Lower leg skin (tissue), 4 donors: Measurements from ENCODE around the gene SHROOM1. TPM values are rescaled to one million over a fixed set of nuclear protein-coding genes. Genes with fewer than 3 reads are reported as not detected.
"Not testable (repeated sequence)": the region's sequence is repeated elsewhere in the genome, so short reads cannot be mapped to it uniquely, and the experiment has no call there.

Experiments
- DNase-seq, 2 donors: peaks; one replicate each; pipeline ENCODE4 v3.0.0-alpha.2; 2019; ENCODE audit warnings: low spot score in 2 of 2
- H3K4me3 ChIP-seq: fragments of 200-600 bp; sonication (generic); 2 replicates; pipeline ENCODE4 v1.5.1; 2017; ENCODE audit warnings: mild to moderate bottlenecking, low read depth; ENCODE audit not compliant: poor library complexity, severe bottlenecking
- POLR2A ChIP-seq, 2 donors: fragments of 450-650 bp; IDR thresholded peaks; one replicate each; pipeline ENCODE4 v1.6.1; 2016 to 2017; ENCODE audit warnings: antibody characterized with exemption in 2 of 2, mild to moderate bottlenecking in 1 of 2, moderate library complexity in 1 of 2
- WGBS, 2 donors: methylation state at CpG; one replicate each; pipeline ENCODE4 v1.1.5; 2018; 5-methylcytosine and 5-hydroxymethylcytosine counted together
- intact Hi-C: fragments of 100-400 bp; cut with DNase I; formaldehyde crosslinking; loops from one replicate; pipeline ENCODE4 v1.15.0; 2023; ENCODE audit warnings: low total_unique reads
- total RNA-seq, 4 donors: library from RNA; depleted of rRNA; stranded (reverse); fragments of >200 nt; gene quantifications; one replicate each; pipeline ENCODE4 v1.1.0, GENCODE V29; 2016
- TF ChIP-seq, protein P1 (sequence below), 3 donors: fragments of 450-650 bp; IDR thresholded peaks; one replicate each; pipeline ENCODE4 v1.5.1; 2016; ENCODE audit warnings: antibody characterized with exemption in 3 of 3, mild to moderate bottlenecking in 3 of 3, moderate library complexity in 2 of 3

SHROOM1 gene
- total RNA-seq, 4 donors from 2014 or later, result 1.2 to 3.8 (median 2.2) TPM

DNA sequence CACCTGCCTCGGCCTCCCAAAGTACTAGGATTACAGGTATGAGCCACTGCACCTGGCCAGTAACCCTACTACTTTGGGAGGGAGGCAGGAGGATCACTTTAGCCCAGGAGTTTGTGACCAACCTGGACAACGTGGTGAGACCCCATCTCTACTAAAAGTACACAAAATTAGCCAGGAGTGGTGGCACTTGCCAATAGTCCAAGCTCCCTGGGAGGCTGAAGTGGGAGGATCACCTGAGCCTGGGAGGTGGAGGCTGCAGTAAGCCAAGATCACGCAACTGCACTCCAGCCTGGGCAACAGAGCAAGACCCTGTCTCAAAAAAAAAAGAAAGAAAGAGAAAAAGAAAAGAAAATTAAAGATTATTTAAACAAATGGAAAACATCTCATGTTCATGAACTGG lies 25.6 kb upstream of the SHROOM1 start:
- intact Hi-C loops, result no loop called here
- no peak for DNase-seq
- no peak overlapping the region for H3K4me3 ChIP-seq
- WGBS, 2 donors, result 93 to 95% methylated on average over 3 of the region's 3 CpGs
- no peak for TF ChIP-seq POLR2A (IDR thresholded peaks at IDR 0.05)
- TF ChIP-seq, protein P1, sequence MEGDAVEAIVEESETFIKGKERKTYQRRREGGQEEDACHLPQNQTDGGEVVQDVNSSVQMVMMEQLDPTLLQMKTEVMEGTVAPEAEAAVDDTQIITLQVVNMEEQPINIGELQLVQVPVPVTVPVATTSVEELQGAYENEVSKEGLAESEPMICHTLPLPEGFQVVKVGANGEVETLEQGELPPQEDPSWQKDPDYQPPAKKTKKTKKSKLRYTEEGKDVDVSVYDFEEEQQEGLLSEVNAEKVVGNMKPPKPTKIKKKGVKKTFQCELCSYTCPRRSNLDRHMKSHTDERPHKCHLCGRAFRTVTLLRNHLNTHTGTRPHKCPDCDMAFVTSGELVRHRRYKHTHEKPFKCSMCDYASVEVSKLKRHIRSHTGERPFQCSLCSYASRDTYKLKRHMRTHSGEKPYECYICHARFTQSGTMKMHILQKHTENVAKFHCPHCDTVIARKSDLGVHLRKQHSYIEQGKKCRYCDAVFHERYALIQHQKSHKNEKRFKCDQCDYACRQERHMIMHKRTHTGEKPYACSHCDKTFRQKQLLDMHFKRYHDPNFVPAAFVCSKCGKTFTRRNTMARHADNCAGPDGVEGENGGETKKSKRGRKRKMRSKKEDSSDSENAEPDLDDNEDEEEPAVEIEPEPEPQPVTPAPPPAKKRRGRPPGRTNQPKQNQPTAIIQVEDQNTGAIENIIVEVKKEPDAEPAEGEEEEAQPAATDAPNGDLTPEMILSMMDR (IDR thresholded peaks at IDR 0.05), result no peak

DNA sequence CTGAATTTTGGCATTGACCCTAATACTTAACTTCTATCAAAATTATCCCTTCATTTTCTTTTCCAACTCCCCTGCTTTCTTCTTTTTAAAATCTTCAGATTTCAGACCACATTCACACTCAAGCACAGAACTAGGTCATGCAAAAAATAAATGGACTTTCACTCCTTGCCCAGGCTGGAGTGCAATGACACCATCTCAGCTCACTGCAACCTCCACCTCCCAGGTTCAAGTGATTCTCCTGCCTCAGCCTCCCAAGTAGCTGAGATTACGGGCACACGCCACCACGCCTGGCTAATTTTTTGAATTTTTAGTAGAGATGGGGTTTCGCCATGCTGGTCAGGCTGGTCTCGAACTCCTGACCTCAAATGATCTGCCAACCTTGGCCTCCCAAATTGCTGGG lies 24.5 kb upstream of the SHROOM1 start:
- H3K4me3 ChIP-seq, result not testable (repeated sequence)

DNA sequence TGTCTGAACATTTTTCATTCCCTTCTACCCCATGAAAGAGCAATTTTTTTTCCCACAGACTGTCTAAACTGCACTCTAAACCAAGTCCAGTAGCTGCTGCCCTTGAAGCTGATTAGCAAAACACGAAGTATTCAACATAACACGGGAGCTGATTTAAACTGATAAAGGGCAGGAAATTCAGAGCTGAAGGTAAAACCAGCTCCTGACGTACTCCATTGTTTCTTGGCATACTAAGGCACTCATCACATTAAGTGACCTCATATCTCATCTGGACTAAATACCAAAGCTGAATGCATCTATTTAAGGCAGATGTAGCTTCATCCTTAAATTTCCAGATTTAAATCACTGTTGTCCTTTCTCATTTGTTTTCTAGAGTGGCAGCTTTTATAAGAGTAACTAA lies 23.9 kb upstream of the SHROOM1 start:
- 30 to 45% methylated on average over 3 of the region's 3 CpGs for WGBS, 2 donors
- H3K4me3 ChIP-seq, result no peak overlapping the region
- intact Hi-C loops, result no loop called here
- no peak for TF ChIP-seq POLR2A (IDR thresholded peaks at IDR 0.05)
- TF ChIP-seq, protein P1 (IDR thresholded peaks at IDR 0.05), result no peak
- no peak for DNase-seq

More for the DNA sequence above, 24.5 kb upstream of the SHROOM1 start:
- WGBS, 2 donors, result 93 to 96% methylated on average over 5 of the region's 5 CpGs
- DNase-seq, intact Hi-C loops: not testable (repeated sequence)

DNA sequence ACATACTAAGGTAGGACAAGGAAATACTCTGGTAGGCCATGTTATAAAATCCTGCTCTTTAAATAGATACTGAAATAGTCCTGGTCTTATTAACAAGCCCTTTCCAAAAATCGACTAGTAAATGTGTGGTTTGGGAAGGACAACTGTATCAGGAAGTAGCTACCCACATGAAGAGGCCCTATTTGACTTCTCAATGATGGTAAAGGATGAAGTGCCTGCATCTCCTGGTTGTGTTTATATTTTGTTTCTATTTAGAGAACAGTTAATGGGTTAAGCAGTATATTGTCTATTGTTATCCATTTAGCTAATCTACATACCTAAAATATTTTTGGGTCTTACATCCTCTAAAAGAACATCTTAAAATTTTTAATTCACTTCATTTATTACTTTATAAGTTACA lies 23.3 kb upstream of the SHROOM1 start:
- intact Hi-C loops, result no loop called here
- 50 to 61% methylated on average over 1 of the region's 1 CpG for WGBS, 2 donors
- no peak overlapping the region for H3K4me3 ChIP-seq
- DNase-seq, result no peak
- TF ChIP-seq POLR2A (IDR thresholded peaks at IDR 0.05), result no peak
- TF ChIP-seq, protein P1 (IDR thresholded peaks at IDR 0.05), result no peak

DNA sequence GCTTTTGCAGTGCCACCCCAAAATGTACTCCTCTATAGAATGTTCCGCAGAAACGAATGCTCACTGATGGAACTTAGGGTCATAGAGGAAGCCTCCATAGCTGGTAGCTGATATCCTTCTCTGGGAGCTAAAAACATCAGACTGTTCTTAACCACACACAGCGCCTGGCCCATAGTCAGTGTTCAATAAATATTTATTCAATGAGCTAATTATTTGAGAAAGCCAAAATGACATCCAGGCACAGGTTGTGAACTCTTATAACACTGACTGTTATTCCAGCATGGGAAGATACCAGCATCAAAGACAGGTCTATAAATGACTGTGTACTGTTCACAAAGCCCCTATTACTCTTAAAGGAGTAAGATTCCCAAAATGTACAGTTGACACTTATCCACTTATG lies 22.9 kb upstream of the SHROOM1 start:
- H3K4me3 ChIP-seq, result no peak overlapping the region
- DNase-seq, result no peak
- TF ChIP-seq POLR2A (IDR thresholded peaks at IDR 0.05), result no peak
- TF ChIP-seq, protein P1 (IDR thresholded peaks at IDR 0.05), result no peak
- WGBS, 2 donors, result 94 to 96% methylated on average over 3 of the region's 3 CpGs
- intact Hi-C loops, result no loop called here

DNA sequence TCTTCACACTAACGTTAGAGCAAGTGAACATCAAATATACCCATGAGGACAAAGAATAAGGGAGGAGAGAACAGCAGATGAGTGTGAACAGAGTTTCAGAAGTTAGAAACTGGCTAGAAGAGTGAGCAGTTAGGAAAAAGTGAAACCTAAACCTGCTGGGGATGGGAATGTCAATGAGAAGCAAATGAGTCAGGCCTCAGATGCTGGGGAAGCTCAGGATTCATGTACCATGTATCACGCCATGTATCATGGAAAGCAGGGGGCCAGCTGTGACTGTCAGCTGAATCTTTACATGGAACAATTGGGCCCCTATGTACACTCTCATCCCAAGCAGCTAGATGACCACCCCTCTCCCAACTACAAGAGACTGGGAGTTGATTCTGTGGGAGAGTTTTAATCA lies 19.6 kb upstream of the SHROOM1 start:
- no peak overlapping the region for H3K4me3 ChIP-seq
- WGBS, 2 donors, result 80 to 87% methylated on average over 2 of the region's 2 CpGs
- intact Hi-C loops, result no loop called here
- DNase-seq, result no peak
- TF ChIP-seq POLR2A (IDR thresholded peaks at IDR 0.05), result no peak
- TF ChIP-seq, protein P1 (IDR thresholded peaks at IDR 0.05), result no peak
